GM03348 (cell line): ENCODE measurements around the gene FITM1.

Experiments
- DNase-seq: peaks from one replicate; pipeline ENCODE4 v3.0.0; 2012; ENCODE audit warnings: low spot score

The FITM1 gene

DNA sequence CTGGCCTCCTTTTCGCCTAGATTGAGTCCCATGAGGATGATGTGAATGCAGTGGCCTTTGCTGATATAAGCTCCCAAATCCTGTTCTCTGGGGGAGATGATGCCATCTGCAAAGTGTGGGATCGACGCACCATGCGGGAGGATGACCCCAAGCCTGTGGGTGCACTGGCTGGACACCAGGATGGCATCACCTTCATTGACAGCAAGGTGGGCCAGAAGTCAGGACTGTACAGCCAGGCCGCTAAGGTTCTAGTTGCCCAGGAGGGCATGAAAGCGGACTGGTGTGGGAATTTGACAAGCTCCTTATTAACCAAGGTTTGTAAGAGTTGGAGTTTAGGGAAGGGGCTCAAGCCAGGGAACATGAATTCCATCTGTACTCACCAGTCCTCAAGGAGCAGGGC lies 10.8 kb upstream of the FITM1 start:
- DNase-seq = no peak

- DNase-seq = no peak
These were observed 9.2 kb upstream of the FITM1 start for GRCh38 chr14:24121210-24121609.

- DNase-seq = no peak
These were observed 8.0 kb upstream of the FITM1 start for GRCh38 chr14:24122416-24122815.

- DNase-seq = no peak
These were observed 7.6 kb upstream of the FITM1 start for GRCh38 chr14:24122898-24123297.

- no peak for DNase-seq
These were observed 6.7 kb upstream of the FITM1 start for GRCh38 chr14:24123424-24124417.

DNA sequence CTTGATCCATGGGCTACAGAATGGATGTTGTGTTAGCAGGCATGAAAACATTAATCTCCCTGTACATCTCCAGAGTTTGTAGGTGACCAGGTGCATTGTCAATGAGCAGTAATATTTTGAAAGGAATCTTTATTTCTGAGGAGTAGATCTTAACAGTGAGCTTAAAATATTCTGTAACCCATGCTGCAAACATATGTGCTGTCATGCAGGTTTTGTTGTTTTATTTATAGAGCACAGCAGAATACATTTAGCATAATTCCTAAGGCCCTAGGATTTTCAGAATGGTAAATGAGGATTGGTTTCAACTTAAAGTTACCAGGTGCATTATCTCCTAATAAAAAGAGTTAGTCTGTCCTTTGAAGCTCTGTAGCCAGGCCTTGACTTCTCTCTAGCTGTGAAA lies 3.5 kb upstream of the FITM1 start:
- DNase-seq = no peak

DNA sequence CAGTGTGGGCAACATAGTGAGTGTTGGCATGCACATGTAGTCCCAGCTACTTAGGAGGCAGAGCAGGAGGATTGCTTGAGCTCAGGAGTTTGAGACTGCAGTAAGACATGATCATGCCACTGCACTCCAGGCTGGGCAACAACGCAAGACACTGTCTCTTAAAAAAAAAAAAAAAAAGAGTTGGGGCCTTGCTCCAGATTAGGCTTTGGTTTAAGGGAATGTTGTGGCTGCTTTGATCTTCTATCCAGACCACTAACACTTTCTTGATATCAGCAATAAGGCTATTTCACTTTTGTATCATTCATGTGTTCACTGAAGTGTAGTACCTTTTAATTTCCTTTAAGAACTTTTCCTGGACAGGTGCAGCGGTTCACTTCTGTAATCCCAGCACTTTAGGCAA lies 2.8 kb upstream of the FITM1 start:
- DNase-seq = no peak

DNA sequence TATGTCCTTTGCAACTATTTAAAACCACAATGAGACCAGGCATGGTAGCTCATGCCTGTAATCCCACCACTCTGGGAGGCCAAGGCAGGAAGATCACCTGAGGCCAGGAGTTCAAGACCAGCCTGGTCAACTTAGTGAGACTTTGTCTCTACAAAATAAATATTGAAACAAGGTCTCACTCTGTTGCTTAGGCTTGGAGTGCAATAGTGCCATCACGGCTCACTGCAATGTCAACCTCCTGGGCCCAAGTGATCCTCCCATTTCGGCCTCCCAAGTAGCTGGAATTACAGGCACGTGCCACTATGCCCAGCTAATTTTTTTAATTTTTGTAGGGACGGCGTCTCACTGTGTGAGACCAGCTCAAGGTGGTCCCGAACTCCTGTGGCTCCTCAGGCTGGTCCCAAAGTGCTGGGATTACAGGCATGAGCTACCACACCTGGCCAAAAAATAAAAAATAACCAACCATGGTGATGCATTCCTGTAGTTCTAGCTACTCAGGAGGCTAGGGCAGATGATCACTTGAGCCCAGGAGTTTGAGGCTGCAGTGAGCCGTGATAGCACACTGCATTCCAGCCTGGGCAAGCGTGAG lies 955 bp upstream of the FITM1 start:
- no peak for DNase-seq

DNA sequence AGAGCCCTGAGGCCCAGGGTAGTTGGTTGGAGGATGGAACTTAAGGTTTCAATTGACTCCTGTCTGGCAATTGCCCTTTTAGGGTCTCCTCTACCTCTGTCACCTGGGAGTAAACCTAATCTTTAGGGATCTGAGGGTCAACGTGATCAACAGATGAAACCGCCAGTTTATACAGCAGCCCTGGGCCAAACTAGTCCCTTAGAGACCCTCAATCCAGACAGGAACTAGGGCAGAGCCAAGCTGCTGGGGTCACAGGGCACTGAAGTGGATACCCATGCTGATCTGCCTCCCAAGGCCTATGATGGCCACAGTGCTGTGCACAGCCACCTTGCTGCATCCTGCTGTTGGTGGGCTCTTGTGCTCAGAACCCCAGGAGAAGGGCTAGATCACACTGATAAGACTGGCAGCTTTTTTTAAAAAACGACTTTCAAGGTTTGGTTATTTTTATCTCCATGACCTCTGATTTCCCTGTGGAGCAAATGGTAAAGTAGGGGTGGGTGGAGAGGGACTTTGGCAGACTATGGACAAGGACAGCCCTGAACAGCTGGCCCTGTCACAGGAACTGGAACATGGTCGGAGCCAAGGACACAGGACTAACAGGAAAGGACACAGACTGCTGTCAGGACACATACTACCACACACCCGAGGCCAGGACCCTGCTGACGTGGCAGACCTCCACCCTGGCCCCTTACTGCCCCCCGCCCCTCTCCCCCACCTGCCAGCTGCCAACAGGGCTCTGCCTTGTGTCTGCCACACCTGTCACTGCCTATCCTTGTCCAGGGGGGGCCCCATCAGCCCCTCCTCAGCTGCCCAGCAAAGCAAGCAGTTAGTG lies 474 bp downstream of the FITM1 start:
- DNase-seq = no peak

GRCh38 chr14:24131549-24131966 lies 1.1 kb downstream of the FITM1 start:
- DNase-seq = no peak

- DNase-seq = no peak
These were observed 1.7 kb downstream of the FITM1 start for GRCh38 chr14:24132061-24132685.

DNA sequence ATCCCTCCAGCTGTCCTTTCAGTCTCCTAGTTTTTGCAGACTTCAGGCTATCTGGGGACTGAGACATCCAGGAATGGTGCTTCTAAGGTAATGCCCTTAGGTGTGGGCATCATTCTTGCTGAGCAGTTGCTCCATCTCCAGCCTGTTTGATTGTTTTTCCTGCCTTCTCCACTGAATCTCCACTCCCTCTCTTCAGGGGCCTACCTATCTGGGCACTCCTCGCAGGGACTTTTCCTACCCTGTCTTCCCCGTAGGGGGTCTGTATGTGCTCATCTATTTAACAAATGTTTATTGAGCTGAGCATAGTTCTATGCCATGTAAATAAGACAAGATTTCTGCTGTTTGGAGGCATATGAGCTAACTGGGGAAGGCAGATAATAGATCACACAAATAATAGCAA lies 2.5 kb downstream of the FITM1 start:
- DNase-seq = no peak

DNA sequence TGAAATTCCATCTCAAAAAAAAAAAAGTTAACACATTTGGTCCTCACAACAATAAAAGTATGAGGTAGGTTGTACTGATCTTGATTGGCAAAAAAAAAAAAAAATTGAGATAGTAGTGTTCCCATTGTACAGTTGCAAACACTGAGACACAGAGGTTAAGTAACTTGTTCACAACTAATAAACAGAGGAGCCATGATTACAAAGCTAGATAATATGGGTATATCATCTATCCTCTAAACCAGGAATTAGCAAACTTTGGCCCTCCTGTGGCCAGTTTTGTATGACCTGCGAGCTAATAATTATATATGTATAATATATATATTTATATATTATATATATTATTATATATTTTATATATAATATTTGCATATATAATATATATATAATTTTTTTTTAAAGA lies 3.3 kb downstream of the FITM1 start:
- no peak for DNase-seq

GRCh38 chr14:24135584-24135833 lies 5.0 kb downstream of the FITM1 start:
- DNase-seq = no peak

DNA sequence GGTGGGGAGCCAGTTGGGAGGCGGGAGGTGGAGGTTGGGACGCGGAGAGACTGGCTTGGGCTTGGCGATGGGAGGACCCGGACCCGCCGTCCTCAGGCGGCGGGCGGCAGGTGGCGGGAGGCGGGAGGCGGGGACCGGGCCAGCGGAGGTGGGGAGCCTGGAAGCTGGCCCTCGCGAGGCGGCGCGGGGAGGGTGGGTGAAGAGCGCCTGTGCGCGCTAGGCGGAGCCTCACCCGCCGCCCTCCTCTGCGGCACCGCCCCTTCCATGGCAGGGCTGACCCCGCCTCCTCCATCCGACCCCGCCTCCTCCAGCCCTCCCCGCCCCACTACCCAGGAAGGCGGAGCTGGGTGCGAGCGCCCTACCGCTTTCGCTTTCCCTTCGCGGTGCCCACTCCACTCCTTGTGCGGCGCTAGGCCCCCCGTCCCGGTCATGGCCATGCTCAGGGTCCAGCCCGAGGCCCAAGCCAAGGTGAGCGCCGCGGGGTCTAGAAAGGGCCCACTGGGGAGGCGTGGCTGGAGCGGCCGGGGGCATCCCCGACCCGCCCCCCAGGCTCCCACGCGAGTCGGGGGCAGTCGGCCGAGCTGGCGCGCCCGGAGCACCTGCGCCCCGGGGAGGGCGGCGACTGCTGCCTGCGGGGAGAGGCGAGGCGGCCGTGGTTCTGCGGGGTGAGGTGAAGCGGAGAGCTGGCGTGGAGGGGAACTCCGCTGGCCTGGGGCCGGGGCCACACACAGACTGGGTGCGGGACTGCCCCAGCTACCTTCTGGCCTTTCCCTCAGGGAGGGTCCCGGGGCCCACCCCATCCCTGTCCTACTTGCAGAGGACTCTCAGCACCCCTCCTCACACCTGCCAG lies 5.6 kb downstream of the FITM1 start, which contains the start of gene PSME1:
Gene PSME1 (plus strand): TSS at position 361 of the 850 bp plus-strand sequence. CDS start 69 bp downstream, at position 430.
- peak; percentile 97 for DNase-seq

- no peak for DNase-seq
These were observed 6.4 kb downstream of the FITM1 start for GRCh38 chr14:24136684-24137528.

GRCh38 chr14:24137529-24138395 lies 7.3 kb downstream of the FITM1 start:
- DNase-seq = no peak

DNA sequence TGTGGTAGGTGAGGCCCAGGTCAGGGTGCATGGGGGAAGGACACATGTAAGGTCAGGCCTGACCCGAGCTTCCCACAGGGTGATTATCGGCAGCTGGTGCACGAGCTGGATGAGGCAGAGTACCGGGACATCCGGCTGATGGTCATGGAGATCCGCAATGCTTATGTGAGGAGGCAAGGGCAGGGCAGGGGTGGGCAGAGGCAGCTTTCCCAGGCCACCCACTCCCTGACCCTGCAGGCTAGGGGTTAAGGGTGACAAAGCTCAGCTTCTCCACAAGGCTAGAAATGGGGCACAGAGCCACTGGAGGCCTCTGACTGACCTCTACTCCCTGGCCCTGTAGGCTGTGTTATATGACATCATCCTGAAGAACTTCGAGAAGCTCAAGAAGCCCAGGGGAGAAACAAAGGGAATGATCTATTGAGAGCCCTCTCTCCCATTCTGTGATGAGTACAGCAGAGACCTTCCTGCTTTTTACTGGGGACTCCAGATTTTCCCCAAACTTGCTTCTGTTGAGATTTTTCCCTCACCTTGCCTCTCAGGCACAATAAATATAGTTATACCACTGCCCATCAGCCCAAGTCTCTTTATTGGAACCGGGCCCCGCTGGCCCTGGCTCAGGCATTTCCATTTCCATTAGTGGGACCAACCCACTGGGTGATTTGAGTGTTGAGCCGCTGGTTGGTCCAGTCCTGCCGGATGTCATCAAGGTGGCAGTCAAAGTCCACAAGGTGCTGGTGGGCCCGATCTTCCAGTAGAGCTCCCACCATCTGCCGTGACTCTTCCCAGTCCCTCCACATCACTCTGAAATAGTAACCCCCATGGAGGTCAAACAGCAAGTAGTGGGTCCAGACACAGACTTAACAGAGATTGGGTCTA lies 8.2 kb downstream of the FITM1 start:
- DNase-seq = no peak
